ENCODE results near the gene URGCP.

- TF ChIP-seq CTCF (IDR thresholded peaks at IDR 0.05) (no peak), TAF1 (IDR thresholded peaks at IDR 0.05; ENCODE audit: borderline replicate concordance, low read depth, low read length) (no peak), EP300 (IDR thresholded peaks at IDR 0.05; ENCODE audit: borderline replicate concordance in 1 of 2, low read depth in 1 of 2, low read length in 1 of 2) (no peak), GABPA (IDR thresholded peaks at IDR 0.05; ENCODE audit: low read depth) (no peak)
Observed at GRCh38 chr7:43844257-43844656, 62.1 kb downstream of the URGCP start.

Measured in SK-N-SH (cell line).